Mucosa of descending colon (tissue), 3 donors: ENCODE data around the gene ANKH. TPM values are rescaled to one million over a fixed set of nuclear protein-coding genes. Genes with fewer than 3 reads are reported as not detected.

Experiments used
- ATAC-seq: fragments of 200-7000 bp; cut with Tn5 transposase; one replicate; pipeline ENCODE4 v1.9.1; 2020; ENCODE audit warnings: mild to moderate bottlenecking, moderate library complexity
- DNase-seq, 3 donors: peaks; one replicate each; pipeline ENCODE4 v3.0.0-alpha.2; 2020
- H3K36me3 ChIP-seq: fragments of 200-600 bp; one replicate; pipeline ENCODE4 v1.8.0; 2021; ENCODE audit warnings: low read depth, mild to moderate bottlenecking
- H3K4me1 ChIP-seq: fragments of 200-600 bp; one replicate; pipeline ENCODE4 v1.8.0; 2021; ENCODE audit warnings: low read depth, mild to moderate bottlenecking
- H3K4me3 ChIP-seq: fragments of 200-600 bp; one replicate; pipeline ENCODE4 v1.8.0; 2021; ENCODE audit warnings: mild to moderate bottlenecking
- H3K9me3 ChIP-seq: fragments of 200-600 bp; one replicate; pipeline ENCODE4 v1.8.0; 2021; ENCODE audit warnings: mild to moderate bottlenecking
- CTCF ChIP-seq: fragments of 200-600 bp; IDR thresholded peaks from one replicate; pipeline ENCODE4 v1.8.0; 2022; ENCODE audit warnings: antibody characterized with exemption, mild to moderate bottlenecking
- intact Hi-C, 2 donors: fragments of 100-400 bp; cut with DNase I in 1 of 2; cut with micrococcal nuclease in 1 of 2; formaldehyde crosslinking; loops; one replicate each; pipeline versions ENCODE4 v1.11.0 to v1.11.1; 2022; cut with DNase I, micrococcal nuclease
- total RNA-seq, 3 donors: library from RNA; stranded (reverse); fragmentation: NEBNext Ultra II Directional in 2 of 3; extraction: Animal tissue kit (Norgen Biotek cat#: 25700) in 2 of 3; gene quantifications; one replicate each; pipeline versions ENCODE4 v1.2.1 to v1.2.4, GENCODE V29; 2021 to 2023
- donor health status: DM: no; HTN: no; CAD: no; lungs with moderate emphysema.
- donor health status: DM: no; HTN: no; CAD: no.
- donor health status: DM: no; HTN: yes; CAD: no.

Gene ANKH
- total RNA-seq, 3 donors from 2014 or later = 85.4 to 177 (median 105) TPM

GRCh38 chr5:14831006-14831338 is 40.6 kb downstream of the ANKH start:
- DNase-seq = no peak
- intact Hi-C loops = no loop called here
- TF ChIP-seq CTCF = no peak

GRCh38 chr5:14830210-14831005 is 41.2 kb downstream of the ANKH start:
- Histone ChIP-seq H3K4me1 (no peaks in the 10 kb centered on the region), H3K36me3 (no peaks in the 10 kb centered on the region), H3K4me3 (no peak overlapping the region), H3K9me3 (no peaks in the 10 kb centered on the region)
- ATAC-seq = no peak
- intact Hi-C loops = no loop called here
- no peak for DNase-seq
- no peak for TF ChIP-seq CTCF

More at GRCh38 chr5:14831006-14831338, 40.6 kb downstream of the ANKH start:
- H3K9me3 ChIP-seq = no peaks in the 10 kb centered on the region
- no peaks in the 10 kb centered on the region for H3K36me3 ChIP-seq
- no peak overlapping the region for H3K4me3 ChIP-seq
- no peak for ATAC-seq
- no peaks in the 10 kb centered on the region for H3K4me1 ChIP-seq

- DNase-seq = no peak
- intact Hi-C loops = no loop called here
- no peaks in the 10 kb centered on the region for H3K9me3 ChIP-seq
- no peak for TF ChIP-seq CTCF
- no peaks in the 10 kb centered on the region for H3K4me1 ChIP-seq
- no peak overlapping the region for H3K4me3 ChIP-seq
- ATAC-seq = no peak
- no peaks in the 10 kb centered on the region for H3K36me3 ChIP-seq
Measured at GRCh38 chr5:14829396-14829795, 42.2 kb downstream of the ANKH start.

DNA sequence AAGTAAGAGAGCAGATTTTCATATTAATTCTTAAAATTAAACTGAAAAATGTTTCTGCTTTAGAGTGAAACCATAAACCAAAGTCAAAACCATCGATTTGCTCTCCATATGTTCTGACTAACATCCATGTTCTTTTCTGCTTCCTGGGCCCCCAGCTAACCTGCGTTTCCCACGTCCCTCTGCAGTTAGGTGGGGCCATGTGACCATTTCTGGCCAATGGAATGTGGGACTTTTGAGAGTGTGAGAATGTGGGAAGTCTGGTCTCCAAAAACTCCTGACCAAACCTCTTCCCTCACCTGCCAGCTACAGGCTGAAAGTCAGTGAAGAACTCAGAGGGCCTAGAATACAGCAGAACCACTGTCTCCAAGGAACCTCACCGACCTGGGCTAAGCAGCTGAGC is 44.9 kb downstream of the ANKH start:
- Histone ChIP-seq H3K4me1 (peaks cover 3% of the 10 kb centered on the region), H3K4me3 (no peak overlapping the region), H3K9me3 (no peaks in the 10 kb centered on the region), H3K36me3 (no peaks in the 10 kb centered on the region)
- intact Hi-C loops = no loop called here
- TF ChIP-seq CTCF = no peak
- ATAC-seq (no peak), DNase-seq (no peak)

DNA sequence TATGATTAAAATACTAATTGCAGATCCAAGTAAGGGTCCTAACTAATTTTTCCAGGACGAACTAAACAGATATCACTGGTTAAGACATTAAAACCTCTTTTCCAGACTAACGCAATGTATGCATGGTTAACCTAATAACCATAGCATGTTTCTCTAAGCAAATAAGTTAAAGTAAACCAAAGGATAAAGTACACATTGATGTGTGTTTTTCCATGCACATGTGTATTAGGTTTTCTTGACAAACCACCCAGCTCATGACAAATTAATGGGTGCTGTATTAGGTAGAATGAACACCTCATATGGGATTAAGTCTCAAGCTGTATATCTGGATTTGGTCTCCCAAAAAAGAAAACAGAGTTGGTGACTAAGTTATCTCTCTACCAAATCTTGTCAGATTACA is 45.6 kb downstream of the ANKH start:
- DNase-seq (no peak), ATAC-seq (no peak)
- Histone ChIP-seq H3K4me3 (no peak overlapping the region), H3K4me1 (peaks cover 11% of the 10 kb centered on the region), H3K36me3 (no peaks in the 10 kb centered on the region), H3K9me3 (no peaks in the 10 kb centered on the region)
- intact Hi-C loops = no loop called here
- no peak for TF ChIP-seq CTCF

GRCh38 chr5:14824499-14824898 is 47.1 kb downstream of the ANKH start:
- H3K9me3 ChIP-seq = no peaks in the 10 kb centered on the region
- TF ChIP-seq CTCF = no peak
- H3K4me3 ChIP-seq = no peak overlapping the region
- intact Hi-C loops = no loop called here
- peaks cover 12% of the 10 kb centered on the region for H3K4me1 ChIP-seq
- no peak for DNase-seq
- no peak for ATAC-seq
- H3K36me3 ChIP-seq = no peaks in the 10 kb centered on the region
